Measurements from ENCODE around the gene ZNF205.

DNA sequence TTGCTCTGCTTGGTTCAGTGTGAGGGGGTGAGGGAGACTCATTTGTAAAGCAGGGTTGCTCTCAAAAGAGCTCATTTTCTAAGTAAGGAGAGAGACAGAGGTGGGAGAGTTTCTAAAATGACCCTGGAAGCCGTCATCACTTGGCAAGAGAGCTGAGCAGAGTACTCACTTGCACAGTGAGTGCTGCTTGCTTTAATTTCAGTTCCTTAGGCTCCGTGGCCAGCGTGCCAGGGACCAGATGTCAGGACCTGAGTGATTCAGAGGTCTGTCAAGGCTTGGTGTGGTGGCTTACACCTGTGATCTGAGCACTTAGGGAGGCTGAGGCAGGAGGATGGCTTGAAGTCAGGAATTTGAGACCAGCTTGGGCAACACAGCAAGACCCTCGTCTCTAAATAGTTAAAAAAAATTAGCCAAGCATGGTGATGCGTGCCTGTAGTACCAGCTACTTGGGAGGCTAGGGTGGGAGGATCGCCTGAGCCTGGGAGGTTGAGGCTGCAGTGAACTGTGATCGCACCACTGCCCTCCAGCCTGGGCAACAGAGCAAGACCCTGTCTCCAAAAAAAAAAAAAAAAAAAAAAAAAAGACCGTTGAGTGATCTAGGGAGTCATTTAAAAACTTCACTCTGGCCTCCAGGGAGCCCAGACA is 10.7 kb downstream of the ZNF205 start:
- TF ChIP-seq, protein P1, sequence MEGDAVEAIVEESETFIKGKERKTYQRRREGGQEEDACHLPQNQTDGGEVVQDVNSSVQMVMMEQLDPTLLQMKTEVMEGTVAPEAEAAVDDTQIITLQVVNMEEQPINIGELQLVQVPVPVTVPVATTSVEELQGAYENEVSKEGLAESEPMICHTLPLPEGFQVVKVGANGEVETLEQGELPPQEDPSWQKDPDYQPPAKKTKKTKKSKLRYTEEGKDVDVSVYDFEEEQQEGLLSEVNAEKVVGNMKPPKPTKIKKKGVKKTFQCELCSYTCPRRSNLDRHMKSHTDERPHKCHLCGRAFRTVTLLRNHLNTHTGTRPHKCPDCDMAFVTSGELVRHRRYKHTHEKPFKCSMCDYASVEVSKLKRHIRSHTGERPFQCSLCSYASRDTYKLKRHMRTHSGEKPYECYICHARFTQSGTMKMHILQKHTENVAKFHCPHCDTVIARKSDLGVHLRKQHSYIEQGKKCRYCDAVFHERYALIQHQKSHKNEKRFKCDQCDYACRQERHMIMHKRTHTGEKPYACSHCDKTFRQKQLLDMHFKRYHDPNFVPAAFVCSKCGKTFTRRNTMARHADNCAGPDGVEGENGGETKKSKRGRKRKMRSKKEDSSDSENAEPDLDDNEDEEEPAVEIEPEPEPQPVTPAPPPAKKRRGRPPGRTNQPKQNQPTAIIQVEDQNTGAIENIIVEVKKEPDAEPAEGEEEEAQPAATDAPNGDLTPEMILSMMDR (IDR thresholded peaks at IDR 0.05) = no peak
- TF ChIP-seq EP300 (IDR thresholded peaks at IDR 0.05) = no peak
- no peak for TF ChIP-seq POLR2A (IDR thresholded peaks at IDR 0.05)
